Measurements from ENCODE around the gene KANSL3.

Gene KANSL3

DNA sequence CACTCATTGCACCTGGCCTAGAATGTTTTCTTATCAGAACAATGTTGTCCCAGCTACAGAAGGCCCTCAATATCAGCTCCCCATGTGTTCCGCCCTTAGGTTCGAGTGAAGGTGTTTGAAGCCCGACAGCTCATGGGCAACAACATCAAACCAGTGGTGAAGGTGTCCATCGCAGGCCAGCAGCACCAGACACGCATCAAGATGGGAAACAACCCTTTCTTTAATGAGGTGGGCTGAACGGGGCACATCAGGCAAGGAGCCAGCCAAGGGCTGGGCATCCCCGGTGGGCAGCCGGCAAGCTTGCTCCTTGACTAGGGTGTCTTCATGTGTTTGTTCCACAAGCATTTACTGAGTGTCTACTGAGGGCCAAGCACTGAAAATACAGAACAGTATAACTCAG, 13.7 kb upstream of the KANSL3 start:
- no peak for DNase-seq

DNA sequence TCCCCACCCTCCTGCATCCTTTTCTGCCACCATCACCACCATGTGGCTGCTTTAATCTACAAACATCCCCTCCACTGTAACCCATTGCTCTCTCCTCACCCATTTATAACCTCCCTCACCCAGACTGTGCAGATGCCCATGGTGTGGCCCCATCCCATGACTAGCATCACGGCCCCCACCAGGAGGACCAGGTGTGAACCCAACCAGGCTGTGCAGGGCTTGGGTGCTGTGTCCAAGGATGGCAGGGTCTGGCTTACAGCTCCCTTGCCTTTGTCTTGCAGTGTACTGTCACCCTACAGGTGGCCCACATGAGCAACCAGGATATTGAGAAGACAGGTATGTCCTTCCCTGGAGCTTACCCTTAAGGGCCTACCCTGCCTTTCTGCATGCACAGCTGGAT, 11.2 kb upstream of the KANSL3 start:
- DNase-seq, result no peak

DNA sequence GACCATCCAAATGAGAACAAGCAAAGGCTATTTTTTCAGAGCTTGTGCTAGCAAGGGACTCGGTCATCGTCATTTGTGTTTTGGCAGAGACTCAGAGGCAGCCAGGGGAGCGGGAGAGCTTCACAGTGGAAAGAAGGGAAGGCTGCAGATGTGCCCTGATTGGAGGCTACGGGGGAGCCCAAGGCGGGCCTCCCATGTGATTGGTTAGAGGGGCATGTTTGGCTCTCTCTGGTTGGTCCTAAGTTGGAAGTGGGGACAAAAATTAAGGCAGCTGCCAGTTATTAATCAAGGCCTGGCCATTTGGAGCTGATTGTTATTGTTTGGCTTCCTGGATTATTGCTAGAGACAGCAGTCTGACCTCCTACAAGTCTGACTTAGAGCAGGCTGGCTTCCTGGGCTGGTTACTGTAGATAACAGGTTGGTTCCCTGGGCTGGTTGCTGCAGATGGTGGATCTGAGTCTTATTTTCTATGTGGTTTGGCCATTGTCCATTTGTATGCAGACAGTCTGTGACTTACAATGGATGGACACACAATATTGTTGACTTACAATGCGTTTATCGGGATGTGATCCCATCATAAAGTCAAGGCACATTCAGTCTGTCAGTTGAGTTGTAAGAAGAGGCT, 10.3 kb upstream of the KANSL3 start:
- no peak for DNase-seq

DNA sequence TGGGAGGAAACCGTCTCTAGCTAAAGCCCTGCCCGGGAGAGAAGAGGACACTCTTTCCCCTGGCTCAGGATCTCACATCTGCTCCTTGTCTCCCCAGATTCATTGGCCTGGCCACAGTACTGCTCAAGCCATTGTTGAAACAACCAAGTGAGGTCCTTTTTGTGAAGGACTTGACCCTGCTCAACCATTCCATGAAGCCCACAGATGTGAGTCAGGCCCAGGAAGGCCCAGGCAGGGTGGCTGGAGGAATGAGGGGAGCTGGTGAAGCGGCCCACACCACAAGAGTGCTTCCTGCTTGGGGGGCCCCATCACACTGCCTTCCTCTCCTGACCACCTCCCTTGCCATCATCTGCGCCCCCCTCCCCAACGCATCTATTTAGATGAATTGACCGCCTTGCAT, 9.6 kb upstream of the KANSL3 start:
- no peak for DNase-seq

DNA sequence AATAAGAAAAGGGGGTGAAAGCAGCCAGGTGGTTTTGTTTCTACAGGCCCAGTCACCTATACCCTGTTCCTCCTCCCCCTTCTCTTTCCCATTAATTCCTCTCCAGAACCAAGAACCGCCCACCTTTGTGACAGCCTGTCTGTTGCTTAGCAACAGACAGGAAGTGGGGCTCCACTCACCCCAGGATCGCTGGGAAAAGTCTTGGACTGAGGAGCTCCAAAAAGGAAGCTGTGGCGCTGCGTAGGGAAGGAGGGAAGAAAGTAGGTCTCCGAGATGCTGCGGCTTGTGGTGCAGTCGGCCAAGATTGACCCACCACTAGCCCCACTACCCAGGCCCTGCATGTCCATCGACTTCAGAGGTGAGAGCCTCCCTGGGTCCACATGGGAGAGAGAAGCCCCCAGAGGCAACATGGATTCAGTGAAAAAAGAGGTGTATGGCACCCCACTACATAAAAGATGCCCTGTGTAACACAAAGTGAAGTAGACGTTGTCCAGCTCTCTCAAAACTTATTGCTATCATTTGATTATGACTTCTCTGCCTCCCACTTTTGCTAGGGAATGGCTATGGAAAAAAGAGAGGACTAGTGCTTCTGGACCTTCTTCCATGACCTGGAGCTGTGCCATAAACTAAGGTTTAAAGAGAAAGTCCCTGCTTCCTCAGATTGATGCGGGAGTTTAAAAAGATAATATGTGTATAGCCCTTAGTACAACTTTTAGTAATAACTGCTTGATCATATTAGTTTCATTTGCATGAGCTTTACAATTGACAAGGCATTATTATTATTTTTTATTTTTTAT, 4.7 kb upstream of the KANSL3 start, which contains the start of gene FER1L5:
Gene FER1L5 (plus strand): TSS at position 201 of the 797 bp plus-strand sequence. CDS start 73 bp downstream, at position 274.
- DNase-seq, result no peak

DNA sequence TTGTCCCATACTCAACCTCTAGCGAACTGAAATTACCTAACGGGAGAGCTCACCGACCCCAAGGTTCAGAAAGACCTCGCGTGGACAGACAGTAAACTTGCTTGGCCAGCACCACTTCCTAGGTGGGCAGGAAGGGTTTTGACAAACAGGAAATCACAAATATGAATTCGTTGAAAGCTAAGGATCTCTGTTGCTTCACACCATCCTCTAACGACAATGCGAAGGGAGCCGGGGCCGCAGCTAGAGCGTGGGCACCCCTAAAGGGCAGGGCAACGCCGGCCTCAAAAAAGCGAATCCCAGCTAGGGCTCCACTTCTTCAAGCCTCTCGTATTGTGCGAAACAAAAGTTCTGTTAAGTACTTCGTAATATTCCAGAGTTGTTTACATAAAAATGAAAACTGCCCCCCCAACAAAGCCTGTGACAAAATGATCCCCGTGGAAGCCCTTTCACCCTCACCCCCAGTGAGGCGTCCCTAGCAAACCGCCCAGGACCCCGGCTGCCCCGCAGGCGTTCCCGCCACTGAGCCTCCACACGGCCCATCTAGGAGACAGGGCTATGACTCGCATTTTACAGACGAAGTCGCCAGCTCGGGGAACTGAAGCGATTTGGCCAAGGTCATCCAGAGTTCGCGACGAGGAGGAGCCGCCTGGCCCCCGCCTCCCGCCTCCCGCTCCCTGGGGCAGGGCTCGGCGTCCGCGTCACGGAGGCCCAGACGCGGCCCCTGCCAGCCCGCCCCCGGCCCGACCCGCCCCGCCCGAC, 548 bp downstream of the KANSL3 start:
- DNase-seq, result peak; percentile 66

DNA sequence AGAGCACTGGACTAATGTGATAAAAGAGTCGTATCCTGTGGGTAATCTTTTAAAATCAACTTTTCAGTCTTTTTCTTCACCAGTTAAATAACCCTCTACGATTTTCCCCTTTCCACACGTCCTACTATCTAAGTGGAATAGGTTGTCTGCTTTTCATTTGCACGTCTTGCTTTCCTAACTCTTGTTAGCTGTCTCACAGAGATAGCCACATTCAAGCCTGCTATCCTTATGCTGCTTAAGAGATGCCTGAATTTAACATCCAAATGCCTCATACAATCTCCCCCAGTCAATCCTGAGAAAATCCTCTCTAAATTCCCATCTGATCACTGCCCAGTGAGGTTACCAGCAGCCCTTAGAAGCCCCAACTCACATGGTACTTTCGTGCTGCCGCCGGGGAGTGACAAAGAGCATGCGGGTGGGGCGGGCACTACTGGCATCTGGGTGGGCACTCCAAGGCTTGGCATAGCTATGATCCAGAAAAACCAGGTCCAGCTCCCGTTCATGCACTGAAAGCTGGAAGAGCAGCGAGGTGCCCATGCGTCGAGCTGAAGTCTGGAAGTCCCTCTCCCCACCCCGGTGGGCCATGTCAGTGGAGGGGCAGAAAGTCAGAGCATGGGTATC, 1.5 kb downstream of the KANSL3 start:
- no peak for DNase-seq

DNA sequence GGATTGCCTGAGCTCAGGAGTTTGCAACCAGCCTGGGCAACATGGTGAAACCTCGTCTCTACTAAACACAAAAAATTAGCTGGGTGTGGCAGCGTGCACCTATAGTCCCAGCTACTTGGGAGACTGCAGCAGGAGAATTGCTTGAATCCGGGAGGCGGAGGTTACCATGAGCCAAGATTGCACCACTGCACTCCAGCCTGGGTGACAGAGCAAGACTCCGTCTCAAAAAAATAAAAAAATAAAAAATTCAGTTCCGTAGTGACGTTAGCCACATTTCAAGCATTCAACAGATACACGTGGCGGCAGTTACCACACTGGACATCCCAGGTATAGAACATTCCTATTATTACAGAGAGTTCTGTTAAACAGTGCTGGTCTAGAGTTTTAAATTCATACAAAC, 4.5 kb downstream of the KANSL3 start:
- no peak for DNase-seq

DNA sequence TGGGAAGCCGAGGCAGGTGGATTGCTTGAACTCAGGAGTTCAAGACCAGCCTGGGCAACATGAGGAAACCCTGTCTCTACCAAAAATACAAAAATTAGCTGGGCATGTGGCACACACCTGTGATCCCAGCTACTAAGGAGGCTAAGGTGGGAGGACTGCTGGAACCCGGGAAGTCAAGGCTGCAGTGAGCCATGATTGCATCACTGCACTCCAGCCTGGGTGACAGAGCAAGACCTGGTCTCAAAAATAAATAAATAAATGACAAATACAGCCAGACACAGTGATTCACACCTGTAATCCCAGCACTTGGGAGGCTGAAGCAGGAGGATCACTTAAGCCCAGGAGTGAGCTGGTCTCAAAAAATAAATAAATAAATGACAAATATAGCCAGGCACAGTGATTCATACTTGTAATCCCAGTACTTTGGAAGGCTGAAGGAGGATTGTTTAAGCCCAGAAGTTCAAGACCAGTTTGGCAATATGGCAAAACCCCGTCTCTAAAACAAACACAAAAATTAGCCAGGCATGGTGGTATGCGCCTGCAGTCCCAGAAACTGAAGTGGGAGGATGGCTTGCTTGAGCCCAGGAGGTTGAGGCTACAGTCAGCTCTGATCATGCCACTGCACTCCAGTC, 6.2 kb downstream of the KANSL3 start:
- no peak for DNase-seq

DNA sequence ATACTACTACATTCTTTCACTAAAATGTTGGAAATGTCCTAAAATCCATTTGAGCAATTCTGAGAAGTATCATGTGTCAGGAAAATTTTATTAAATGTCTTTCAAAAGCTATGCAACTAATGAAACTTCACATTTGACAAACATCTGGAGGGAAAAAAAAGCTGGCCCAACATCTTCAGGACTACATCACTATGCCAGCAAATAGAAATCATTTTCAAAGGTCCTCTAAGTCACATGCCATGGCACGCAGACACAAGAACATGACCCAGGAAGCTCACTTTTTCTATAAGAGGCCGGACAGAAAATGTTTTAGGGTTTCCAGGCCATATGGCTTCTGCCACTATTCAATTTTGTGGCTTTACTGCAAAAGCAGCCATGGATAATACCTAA, 11.6 kb downstream of the KANSL3 start:
- DNase-seq, result no peak

DNA sequence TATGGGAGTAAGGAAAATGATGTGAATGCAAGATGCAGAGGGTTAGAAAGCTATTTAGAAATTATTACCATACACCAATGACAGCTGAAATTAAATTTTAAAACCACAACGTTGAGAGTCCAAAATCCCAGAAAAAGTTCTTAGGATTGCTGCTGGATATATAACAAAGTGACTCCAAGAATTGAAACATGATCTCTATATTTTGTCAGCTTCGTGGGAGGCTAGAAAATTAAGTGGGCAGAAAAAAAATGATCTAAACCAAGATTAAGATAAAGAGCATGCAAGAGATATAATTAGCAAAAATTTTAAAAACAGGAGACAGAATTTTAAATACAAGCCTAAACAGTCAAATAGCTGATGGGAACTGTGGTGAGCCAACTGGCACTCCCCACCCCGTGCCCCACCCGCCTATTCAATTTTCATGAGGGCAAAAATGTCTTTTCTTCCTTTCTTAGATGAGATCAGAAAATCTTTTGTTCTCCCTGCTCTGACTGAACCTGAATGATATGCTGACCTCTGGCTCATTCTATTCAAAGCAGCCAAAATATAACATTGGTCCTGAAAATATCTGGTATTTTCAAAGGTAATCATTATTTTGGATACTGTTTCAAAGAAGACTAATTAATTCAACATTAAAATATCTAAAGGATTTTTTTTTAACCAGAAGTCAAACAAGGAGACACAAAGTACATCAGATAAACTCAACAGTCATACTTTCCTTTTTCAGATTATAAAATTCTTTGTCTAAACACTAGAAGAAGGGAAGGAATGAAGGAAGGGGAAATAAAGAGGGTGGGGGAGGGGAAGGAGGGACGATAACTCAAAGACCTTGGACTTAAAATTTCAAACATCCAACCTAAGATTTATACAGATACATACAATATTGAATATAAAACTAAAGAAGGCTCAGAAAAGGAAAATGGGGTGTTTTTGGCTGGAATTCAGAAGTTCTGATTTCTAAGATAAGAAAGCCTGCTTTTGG, 12.2 kb downstream of the KANSL3 start:
- no peak for DNase-seq

DNA sequence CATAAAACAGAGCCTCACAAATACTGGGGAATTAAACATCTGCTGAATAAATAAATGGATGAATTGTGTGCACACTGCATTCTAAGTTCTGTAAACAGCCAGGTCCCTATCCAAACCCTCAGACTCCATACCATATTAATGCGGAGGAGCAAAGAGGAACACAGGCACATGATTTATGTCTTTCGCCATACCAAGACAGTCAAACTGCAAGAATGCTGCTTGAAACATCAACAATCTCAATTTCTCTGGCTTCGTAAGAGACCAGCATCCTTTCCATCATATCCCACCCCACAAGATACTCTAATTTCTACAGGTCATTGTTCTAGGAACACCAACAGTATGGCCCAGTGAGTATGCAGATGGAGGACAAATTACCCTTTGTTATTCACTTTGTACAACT, 15.0 kb downstream of the KANSL3 start:
- DNase-seq, result no peak

DNA sequence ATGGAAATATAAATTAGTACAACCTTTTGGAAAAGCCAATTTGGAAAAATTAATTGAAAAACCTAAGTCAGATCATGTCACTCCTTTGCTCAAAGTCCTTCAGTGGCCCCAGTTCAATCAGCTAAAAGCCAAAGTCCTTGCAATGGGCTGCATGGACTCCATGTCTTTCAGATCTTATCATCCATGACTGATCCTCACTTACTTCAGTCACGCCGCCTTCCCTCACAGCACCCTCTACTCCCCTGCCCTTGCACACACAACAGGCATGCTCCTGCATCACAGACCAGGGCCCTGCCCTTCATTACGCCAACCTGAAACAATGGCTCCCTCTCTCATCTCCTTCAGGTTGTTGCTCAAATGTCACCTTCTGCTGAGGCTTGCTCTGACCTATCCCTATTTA, 15.6 kb downstream of the KANSL3 start:
- no peak for DNase-seq

DNA sequence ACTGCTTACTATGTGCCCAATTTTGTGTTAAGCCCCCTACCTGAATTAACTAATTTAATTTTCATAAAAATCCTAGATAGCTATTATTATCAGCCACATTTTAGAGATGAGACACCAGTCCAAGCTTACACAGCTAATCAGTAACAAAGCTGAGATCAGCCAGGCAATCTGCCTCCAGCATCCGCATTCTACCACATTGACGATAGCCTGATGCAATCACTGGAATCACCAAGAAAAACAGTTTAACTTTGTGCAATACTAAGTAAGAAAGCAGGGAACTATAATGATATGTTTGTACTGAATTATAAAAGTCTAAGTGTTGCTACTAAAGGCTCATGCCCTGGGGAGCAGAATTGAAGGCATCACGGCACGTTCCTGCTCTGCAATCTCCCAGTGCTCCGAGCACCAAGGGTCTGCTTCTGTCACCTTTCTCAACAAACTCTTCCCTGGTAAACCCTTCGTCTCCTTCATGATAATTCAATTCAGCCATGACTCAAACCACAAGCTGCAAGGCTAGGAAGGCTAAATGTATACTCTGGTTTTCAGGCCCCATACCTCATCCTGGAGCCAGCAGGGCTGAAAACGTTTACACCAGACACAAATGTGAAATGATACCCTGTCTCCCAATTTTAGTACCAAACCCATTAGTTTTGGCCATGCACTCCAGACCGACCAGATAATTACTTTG, 19.4 kb downstream of the KANSL3 start:
- no peak for DNase-seq

DNA sequence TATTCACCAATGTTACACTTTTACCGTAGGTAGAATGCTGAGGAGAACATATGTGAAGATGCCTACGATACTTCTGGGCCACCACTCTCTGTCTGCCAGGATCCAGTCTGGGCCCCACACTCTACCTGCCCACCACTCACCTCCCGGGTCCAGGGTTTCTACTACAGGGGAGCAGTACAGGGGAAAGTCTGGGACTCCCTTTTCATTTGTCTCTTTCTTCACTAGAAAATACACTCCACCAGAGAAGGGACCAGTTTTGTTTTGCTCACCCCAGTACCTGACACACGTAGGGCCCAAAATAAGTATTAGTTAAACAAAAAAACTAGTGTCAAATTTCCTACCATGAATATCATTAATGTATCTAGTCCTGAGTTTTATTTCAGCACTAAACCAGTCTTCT, 21.1 kb downstream of the KANSL3 start:
- DNase-seq, result no peak

DNA sequence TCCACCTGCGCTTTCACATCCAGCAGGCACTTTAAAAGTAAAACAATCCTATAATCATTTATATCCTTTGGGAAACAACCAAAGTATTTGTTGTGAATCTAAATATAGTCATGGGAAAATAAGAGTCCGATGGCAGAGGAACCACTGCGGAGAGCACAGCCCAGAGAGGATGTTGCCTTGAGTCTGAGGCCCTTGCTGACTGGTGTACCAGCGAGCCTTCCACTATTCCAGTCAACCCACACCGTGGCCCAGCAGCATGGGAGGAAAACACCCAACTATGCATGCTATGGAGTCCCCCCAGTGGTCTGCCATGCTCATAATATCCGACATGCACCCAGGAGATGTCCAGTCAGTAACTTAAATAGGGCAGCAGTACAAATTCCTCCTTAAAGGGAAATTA, 21.6 kb downstream of the KANSL3 start:
- DNase-seq, result no peak

DNA sequence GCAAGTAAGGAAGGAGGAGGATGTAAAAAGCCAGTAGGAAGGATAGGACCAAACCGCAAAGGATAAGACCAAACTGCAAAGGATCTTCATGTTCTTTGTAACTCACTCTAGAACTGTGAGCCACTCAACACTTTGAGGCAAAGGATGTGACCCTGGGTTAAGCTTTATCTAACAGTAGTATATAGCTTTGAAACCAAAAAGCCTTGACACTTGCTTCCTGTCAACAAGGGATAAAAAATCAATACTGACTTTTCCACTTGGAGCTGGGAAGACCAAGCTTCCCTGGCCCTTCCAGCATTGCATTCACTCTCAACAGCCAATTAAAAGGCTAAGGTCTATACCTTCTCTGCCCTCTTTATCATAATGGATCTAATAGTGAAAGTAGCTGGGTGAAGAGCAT, 22.0 kb downstream of the KANSL3 start:
- DNase-seq, result no peak

DNA sequence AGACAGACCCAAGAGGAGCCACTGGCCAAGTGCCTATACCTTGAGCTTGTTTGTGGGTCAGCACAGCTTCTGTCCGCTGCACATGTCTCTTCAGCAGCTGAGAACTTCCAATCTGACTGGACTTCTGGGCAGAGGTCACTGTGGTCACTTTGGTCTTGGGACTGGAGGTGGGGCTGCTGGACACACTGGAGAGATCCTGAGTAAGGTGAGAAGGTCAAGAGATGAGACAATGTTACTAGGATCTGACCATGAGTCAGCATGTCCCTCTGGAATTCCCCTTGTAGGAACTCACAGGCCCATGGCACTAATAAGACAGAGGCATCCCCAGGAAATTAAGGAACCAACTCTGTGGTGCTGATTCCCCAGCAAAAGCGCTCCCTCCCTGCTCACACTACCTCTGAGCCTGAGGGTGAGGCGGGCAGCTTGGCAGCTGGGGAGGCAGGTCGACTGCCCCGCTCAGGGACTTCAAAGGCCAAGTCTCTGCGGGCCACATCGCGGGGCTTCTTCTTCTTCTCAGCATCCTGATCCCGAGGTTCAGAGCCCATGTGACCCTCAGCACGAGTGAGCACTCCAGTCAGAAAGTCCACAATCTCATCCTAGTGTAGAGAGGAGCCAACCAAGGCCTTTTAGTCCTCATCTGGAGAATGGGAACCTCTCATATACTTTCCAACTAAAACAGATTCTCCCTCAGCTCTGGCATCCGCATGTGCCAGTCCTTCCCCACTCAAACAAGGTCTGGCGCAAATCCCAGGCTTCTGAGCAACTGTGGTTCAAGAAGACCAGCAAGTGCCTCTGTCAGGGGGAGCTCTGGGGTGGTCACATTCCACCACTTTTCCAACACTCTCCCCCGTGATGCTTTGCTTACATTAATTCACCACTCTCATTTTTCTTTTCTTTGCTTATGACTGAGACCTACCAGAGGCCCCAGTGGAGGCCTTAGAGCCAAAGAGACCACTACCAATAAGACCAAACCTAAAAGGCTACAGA, 29.4 kb downstream of the KANSL3 start:
- DNase-seq, result peak; percentile 13

DNA sequence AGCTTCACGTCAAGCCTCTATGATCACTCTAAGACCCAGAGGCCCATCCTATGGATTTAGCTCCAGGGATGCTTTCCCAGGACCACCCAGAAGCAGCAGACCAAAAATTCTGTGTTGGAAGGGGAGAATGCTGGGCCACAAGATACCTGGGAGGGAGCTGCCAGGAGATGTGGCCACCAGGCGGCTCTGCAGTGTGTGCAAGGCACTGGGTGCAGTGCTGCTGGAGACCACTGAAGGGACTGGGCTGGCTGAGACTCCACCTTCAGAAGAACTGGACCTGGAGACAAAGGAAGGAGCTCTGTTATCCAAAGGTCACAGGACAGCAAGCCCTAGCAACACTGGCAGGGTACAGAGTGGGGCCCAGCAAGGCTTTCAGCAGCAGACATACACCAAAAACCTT, 34.0 kb downstream of the KANSL3 start:
- no peak for DNase-seq

DNA sequence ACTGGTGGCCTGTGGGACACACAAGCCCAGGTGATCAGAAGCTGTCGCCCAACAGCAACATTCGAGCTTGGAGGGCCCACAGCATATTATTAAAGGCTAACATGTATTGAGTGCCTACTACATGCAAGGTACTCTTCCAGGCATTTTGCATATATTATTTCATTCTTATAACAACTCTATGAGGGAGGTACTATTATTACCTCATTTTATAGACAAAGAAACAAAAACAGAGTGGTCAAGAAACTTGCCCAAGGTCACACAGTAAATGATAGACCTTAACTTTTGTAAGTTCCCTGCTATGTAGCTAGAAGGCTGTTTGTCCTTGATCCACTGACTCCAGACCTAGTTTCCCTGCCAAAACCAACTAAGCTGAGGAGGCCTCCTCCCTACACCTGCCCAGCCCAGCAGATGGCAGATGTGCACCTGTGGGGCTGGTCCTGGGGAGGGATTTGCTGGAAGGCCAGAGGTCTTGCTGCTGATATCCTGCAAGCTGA, 35.7 kb downstream of the KANSL3 start:
- no peak for DNase-seq

All from GOT3 (cell line).